GM04503 (cell line): Measurements from ENCODE around the gene AKT1.

ENCODE experiments used
- DNase-seq: peaks from one replicate; pipeline ENCODE4 v3.0.0-alpha.2; 2012; ENCODE audit warnings: low read depth

Gene AKT1

DNA sequence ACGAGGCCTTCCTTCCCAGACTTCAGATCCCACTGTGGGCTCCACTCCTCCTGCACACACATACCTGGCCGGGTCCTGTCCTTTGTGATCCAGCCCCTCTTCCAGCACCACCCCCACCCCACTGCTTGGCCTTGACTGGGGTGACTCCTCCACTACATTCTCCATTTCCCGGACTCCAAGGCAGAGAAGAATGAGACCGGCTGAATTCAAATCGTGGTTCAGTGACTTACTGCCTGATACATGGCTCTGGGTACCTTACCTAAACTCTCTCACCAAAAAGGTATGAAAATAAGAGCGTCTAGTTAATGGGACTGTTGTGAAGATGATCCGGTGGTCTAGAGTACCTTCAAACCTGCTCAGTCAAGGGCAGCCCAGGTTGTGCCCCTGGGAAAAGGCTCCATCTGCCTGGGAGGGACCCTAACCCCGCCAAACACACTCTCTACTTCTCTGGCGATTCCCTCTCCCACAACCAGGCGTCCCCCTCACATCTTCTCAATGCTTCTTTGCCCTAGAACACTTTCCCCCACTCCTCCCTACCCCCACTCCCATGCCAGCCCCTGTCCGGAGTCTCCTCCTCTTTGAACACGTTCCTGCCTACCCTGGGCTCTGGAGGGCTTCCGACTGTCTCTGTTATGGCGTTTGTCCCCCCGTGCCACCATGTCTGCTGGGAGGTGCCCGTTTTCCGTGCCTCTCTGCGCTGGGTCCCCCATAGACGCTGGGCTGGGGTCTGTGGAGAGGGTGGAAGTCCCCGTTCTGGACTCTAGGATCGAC lies 3.9 kb upstream of the AKT1 start:
- DNase-seq, result no peak

DNA sequence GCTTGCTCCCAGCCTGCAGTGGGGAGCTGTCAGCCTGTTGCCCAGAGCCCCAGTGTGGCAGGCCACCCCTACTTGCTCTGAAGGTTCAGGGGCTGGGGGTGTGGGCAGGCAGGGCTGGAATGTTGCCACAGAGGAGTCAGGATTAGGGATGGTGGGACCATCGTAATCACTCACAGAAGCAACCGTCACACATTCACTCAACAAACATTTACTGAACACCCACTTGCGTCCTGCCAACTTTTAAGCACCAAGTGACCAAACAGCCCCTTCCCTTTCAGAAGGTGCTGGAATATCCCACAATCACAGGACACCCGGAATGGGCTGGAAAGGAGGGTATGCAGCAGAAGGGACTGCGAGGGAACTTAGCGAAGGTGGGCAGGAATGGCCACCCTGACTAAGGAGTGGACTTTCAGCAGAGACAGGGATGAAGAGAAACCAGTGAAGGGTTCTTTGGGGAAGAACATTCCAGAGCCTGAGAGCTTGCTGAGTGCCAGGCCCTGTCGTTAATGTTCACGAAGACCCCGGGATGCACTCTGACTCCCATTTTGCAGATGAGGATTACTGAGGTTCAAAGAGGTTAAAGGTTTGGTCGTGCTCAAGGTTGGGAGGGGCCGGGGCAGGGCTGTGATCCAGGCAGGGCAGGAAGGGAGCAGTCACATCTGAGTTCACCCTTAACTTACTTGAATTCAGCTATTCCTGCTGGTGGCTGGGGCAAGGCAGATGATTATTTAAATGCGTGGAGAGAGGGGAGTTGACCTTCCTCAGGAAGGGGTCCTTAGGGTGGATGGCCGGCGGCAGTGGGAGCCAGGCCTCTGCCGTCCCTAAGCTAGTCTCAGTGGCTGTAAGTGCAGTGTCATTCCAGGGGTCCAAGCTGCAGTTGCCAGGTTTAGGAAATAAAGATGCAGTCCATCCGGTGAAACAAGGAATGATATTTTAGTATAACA lies 3.0 kb upstream of the AKT1 start:
- DNase-seq, result no peak

DNA sequence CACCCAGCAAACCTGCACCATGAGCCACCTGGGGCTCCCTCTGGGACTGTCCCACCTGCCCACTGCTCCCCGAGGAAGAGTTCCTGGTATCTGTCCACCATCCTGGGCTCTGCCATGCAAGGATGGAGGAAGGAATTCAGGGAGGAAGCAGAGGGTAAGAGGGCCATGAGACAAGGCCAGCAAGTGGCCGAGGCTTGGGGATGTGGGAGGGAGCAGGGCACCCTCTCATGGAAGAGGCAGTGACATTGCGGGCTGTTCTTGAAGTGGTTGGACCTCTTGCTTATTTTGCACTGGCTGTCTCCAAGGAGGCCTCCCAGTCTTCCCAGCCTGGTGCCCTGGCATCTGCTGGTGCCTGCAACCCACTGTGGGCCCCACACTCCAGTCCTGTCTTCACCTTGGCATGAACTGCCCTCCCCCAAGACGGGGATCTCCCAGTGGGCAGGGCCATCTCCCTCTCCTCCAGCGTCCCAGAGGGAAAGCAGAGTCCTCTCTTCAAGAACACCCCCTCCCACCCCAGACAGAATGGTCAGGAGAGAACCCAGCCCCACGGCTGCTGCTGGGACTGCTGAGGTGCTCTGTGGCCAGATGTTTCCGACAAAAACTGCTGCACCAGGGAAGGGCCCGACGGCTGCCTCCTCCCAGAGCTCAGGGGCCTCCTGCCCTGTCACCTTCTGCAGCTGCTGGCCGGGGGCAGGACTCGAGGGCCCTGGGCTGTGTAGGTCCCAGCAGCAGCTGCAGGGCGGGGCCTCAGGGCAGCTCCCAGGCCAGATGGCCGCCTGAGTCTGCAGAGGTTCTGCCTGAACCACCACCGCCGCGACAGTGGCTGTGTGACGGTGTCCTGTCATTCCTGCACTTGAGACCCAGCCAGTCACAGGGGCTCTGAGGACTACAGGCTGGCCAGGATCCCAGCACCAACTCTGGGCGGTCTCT lies 1.8 kb upstream of the AKT1 start:
- DNase-seq, result no peak

DNA sequence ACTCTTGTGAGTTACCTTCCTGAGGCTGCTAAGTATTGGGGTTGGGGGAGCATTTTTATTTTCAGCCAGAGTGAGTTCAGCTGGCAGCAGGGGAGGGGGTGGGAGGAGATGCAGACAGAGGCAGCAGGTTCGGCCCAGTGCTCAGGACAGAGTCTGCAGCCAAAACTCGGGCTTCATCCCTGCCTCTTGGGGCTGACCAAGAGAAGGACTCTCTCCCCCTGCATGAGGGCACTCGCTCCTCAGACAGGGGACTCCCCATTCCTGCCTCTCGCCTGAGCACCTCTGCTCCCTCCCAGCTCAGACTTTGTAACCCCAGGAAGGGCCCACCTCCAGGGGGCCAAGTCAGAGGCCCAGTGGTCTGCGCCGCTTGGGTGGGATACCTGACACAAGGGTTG lies 1.1 kb upstream of the AKT1 start:
- DNase-seq, result no peak

DNA sequence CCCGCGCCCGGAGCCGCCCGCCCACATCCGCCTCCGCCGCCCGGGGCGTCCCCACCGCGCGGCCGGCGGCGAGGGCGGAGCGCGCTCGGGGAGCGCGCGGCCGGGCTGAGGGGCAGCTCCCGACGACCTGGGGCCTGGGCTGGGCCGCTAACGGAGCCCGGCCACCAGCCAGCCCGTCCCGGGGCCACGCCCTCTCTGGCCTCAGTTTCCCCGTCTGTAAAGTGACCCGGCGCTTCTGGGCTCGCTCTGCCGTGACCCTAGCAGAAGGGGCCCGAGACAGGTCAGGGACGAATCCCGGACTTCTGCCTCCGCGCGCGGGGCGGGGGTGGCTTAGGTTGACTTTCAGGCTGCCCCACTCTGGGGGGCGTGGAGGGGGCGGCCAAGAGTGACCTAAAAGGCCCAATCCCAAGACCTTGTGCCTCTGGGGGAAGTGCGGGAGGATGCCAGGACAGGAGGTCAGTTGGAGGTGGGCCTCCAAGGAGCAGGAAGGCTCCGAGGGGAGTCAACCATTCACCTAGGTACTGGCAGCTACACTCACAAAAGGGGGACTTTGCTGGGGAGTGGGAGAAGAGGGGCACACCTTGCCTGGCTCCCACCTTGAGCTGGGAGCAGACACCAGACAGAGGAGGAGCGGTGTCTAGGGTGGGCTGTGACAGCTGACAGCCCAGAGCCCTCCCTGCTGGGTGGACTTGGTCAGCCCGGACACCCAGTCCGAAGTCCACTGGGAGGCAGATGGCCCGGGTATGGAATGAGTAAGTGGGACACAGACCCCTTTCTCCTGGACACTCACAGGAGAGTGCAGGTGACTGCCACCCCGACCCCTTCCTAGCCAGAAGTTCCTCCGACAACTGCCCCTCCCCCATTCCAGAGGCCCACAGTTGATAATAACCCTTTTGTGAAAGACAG lies 486 bp upstream of the AKT1 start:
- no peak for DNase-seq

DNA sequence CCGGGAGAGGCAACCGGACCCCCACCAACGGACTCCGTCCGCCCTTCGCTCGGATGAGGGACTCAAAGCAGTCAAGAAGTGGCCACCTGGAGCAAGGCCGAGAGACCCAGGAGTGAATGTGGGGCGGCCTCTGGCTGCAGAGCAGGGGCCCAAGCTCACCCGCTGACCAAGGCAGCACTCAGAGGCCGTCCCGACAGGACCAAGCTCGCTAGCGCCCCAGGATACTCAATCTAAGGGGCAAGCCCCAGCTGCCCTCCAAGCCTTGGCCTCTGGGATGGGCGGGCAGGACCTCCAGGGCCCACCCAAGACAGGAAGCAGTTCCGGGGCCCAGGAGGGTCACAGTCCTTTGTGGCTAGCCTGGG lies 936 bp downstream of the AKT1 start:
- DNase-seq, result no peak

DNA sequence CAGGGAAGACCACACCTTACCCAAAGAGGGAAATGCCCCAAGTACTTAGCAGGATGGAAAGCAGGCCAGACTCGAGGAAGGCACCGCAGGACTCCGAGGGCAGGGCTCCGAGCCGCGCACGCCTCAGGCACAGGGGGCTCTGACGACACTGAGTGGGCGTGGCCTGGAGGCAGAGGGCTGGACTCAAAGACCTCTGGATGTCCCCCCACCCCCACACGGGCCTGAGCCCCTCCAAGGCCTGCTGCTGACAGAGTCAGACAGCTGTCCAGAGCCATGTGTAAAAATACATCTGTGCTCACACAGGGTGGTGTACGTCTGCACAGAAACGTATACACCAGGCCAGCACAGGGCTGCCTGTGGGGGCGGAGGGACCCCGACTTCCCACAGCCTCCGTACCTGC lies 1.4 kb downstream of the AKT1 start:
- DNase-seq, result no peak

DNA sequence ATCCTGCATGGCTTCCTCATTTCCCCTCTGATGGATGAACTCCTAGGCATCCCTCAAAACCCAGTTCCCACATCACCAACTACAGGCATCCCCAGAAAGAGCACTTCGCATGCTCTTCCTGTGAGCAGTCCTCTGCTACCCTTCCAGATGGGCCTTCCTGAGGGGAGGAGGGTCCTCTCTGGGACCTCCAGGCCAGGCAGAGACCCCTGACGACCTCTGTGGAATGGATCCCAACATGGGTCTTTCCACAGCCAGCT lies 1.9 kb downstream of the AKT1 start:
- no peak for DNase-seq

DNA sequence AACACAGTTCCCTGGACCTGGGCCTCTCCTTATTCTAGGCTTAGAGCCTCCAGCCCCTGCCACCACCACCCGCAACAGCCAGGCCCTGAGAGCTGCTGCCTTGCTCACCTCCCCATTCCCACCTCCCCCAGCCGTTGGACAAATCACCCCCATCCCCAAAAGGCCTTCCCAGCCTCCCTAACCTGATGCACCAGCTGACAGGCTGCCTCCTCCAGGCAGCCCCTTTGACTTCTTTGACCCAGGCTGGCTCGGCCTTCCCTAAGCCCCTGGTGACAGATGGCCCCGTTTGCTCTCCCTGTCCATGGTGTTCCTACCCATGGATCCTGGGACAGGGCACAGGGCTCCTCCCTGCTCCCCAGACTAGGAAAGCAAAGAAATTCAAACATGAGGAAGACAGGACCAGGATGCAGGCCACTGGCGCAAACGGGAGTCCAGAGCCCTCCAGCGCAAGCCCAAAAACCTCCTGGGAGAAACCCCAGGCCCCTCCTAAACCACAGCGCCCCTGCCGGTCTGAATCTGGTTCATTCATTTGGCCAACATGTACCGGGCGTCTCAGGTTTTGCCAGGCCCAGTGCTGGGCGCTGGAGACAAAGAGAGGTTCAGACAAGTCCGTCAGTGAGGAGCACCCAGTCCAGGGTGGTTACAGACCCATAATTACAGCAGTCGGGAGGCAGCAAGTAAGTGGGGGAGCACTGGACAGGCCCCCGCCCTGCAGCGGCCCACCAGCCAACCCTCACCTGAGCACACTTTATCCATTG lies 2.4 kb downstream of the AKT1 start:
- DNase-seq, result no peak

DNA sequence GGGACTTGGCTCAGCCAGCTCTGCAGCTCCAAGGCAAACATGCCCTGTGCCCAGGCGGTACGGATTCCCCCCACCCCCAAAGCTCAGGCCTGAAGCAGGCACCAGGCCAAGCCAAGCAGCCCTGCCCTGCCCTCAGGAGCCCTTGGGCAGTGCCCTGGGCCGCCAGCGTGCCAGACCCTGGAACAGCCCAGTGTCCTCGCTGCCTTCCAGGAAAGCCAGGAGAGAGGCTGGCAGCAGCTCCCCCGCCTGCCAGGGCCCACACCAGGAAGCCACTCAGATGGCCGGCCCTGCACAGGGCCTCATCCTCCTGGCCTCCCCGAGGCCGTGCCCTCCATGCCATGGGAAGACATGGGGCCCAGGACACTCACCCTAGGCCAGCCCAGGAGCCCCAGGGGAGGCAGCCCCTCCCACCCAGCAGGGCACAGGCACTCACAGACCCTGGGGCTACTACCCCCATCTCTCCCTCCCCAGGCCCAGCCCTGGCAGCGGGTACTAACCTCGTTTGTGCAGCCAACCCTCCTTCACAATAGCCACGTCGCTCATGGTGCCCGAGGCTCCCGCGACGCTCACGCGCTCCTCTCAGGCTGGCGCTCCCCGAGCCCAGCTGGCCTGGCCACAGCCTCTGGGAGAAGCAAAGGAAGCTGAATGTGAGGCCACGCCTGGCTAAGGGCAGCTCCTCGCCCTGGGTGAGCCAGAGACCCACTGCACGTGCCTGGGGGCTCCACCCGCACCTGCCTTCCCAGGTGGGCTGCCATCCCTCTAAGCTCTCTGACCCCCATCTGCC lies 3.3 kb downstream of the AKT1 start:
- DNase-seq, result no peak

DNA sequence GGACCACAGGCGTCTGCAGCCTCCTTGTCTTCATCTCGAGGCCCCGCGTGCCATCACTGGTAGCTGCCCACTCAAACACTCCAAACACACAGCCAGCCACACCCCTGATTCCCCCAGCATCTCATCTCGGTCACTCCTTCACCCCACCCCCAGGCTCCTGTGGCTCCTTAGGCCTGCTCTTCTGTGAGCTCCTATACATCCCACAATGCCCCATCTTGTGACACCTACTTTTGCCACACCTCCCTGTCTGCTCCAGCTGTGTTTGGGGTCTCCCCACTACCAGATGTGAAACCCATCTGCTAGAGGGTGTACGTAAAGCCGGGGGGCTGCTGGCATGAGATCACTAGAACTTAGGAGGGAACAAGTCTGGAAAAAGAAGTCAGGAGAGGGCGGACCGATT lies 4.1 kb downstream of the AKT1 start:
- DNase-seq, result no peak

DNA sequence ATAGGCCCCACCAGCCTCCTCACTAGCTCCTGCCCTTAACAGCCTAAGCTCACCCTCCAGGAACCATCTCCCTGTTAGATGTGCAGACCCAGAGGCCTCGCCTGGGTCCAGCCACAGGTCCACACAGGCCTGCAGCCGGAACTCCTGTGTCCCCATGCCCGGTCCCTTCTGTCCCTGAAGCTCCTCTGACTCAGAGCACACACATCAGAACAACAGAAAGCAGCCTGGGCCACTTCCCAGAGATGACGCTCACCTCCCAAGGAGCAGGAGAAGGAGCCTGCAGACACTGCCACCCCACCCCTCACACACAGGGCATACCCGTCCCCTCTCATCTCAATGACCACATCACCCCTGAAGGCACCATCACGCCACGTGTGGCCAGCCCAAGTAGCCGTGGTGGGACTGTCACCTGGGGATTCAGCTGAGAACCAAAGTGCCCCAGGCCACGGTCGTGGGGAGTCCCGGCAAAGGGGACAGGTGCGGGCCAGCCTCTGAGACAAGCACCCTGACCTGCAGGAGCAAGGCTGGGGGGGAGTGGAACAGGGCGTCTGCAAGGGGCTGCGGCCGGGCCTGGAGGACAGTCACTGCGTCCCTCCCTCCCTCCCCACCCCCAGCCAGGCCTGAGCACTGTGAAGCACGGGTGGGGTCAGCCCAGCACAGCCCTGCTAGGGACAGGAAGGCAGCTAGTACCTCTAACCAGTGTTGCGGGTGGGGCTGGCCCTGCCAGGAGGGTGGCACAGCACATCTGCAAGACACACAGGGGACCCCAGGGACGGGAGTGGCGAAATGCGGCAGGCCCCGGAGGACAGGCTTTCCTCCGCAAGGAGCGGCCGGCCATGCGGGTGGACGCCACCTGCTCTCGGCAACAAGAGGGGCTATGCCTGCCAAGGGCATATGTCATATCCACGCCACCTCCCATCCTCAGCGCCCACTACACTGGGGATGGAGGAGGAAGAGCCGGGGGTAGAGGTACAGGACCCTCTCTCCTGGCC lies 5.5 kb downstream of the AKT1 start:
- DNase-seq, result no peak

DNA sequence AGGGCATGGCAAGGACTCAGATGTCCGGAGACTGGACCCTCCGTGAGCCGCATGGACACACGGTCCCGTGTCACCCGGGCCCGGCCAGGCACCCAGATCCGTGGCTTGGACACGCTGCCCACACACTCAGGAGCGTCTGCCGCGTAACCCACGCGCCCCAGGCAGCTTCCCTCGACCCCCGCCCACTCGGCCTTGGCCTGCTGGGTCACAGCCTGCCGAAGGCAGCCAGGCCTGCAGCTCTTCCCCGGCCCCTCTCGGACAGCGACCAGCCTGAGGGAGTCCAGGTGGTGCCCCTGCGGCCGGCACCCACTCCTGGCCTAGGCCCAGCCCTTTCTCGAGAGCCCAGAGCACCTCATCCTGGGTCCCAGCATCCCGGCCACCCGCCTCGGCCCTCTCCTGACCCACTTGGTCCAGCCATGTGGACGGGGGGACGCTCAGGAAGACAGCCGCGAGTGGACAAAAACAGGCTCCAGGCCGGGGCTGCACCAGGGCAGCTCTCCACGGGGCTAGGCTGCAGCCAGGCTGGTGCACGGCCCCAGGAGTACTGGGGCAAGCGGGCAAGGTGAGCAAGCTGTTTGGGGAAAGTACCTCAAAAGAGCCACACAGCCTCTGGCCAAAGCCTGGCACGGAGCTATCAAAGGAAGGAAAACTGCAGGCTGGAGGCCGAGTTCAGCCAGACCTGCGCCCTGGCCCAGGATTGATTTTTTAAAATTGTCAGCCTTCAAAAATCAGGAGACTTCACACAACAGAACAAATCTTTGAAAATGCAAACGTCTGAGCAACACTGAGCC lies 6.5 kb downstream of the AKT1 start:
- no peak for DNase-seq

DNA sequence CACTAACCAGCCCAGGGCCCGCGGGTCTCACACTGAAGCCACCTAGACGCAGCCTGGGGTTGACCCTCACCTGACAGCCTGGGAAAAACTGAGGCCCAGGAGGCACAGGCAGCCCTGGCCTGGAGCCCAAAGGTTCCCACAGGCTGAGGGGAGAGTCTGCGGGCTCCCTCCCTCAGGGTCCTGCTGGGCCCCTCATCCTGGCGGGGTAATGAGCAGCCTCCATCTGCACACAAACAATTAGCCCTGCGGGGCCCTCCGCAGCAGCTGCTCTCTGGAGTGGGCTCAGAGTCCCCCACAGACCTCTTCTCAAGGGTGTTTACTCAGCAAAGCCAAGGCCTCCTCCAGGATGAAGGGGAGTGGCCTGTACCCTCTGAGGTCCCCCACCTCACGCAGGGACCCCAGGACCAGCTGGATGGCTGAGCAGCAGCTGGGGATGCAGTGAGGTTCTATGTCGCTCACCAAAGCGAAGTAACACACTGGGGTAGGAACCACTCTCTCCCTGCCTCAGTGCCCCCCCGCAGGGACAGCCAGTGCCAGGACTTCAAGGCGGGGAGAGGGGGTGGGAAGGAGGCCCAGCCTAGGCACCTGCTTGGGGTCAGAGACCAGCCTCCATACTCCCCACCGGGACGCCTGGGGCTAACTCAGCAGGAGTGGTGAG lies 7.3 kb downstream of the AKT1 start:
- DNase-seq, result no peak

DNA sequence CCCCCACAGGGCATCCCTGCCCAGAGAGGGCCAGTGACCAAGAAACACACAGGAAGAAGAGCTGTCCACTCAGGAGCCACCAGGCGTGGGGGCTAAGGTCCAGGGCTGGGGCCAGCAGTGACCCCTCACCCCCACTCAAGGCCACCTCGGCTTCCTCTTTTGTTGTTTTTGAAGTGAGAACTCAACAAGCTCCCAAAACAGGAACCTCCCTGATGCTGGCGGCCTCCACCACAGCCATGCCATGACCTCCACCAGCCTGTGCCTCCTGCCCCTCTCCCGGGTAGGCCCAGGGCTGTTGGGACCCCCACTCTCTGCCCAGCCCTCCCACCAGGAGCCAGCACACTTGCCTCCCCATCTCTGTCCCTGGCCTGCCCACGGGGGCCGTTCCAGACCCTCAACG lies 7.8 kb downstream of the AKT1 start:
- DNase-seq, result no peak

DNA sequence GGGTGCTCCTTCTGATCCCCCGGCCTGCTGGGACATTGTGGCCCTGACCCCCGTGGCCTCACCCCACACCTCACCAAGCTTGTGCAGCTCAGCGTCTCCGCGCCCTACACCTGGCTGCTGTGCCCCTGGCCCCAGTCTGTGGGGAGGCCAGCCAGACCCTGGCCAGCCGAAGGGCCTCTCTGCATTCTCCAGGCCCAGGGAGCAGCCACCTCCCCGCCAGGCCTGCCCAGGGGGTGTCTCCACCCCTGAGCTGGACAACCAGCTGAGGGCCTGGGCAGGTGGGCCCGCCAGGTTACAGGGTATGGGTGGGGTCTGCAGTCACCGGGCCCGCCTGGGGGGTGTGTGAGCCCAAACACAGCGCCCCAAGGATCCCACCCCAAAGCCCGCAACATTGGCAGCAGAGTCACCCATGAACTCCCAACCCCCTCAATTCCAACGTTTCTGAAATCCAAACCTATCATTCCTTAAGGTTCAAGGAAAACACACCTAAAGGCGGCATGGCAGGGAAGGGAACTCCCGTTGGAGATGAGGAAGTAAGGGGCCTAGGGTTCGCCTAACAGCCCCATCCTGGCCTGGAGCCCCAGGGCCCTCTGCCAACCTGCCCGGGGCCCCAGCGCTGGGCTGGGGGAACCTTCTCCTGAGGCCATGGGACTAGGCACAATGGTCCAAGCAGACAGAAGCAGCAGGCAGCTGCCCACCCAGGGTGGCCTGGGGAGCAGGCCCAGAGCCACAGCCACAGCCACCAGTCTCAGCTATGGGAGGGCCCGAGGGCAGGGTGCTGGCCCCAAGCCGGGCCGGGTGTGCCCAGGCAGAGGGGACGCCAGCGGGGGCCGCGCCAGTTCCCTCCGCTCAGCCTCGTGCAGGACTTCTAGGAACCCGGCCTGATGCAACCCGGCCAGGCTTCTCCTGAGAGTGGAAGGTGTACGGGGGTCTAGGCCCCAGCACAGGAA lies 8.5 kb downstream of the AKT1 start:
- no peak for DNase-seq
